Spinal cord (tissue), 10 donors: ENCODE results near the gene ZNF581. TPM values are rescaled to one million over a fixed set of nuclear protein-coding genes. Genes with fewer than 3 reads are reported as not detected.

ENCODE experiments used
- DNase-seq, 6 donors: peaks; one replicate each; pipeline versions ENCODE4 v3.0.0 to v3.0.0-alpha.2; 2013 to 2015; ENCODE audit warnings: low spot score in 6 of 6, low read depth in 4 of 6
- H3K27ac ChIP-seq: one replicate; pipeline ENCODE4 v1.5.1; 2013; ENCODE audit warnings: low read depth, low read length, control low read depth
- H3K27me3 ChIP-seq: one replicate; pipeline ENCODE4 v1.6.1; 2013; ENCODE audit warnings: low read length; ENCODE audit not compliant: control insufficient read depth, insufficient read depth
- H3K36me3 ChIP-seq: one replicate; pipeline ENCODE4 v1.6.1; 2013; ENCODE audit warnings: low read length; ENCODE audit not compliant: control insufficient read depth, insufficient read depth
- H3K4me1 ChIP-seq: one replicate; pipeline ENCODE4 v1.6.1; 2013; ENCODE audit warnings: low read length; ENCODE audit not compliant: control insufficient read depth, insufficient read depth
- H3K4me3 ChIP-seq: one replicate; pipeline ENCODE4 v1.5.1; 2013; ENCODE audit warnings: low read depth, low read length, control low read depth
- H3K9me3 ChIP-seq: one replicate; pipeline ENCODE4 v1.6.1; 2013; ENCODE audit warnings: low read length; ENCODE audit not compliant: control insufficient read depth, insufficient read depth
- WGBS: methylation state at CpG from one replicate; pipeline ENCODE4 v1.1.5; 2013; ENCODE audit warnings: missing lambda C conversion rate; ENCODE audit not compliant: insufficient coverage; 5-methylcytosine and 5-hydroxymethylcytosine counted together
- polyA plus RNA-seq, 2 donors: library from polyadenylated mRNA; unstranded; fragments of 120-200 nt; gene quantifications; one replicate each; pipeline ENCODE4 v1.2.1, GENCODE V29; 2013; ENCODE audit not compliant: insufficient read length in 2 of 2
- total RNA-seq, 2 donors: library from RNA; depleted of rRNA in 1 of 2; stranded (reverse); fragments of 120-200 nt in 1 of 2; fragments of >200 nt in 1 of 2; gene quantifications; one replicate each; pipeline versions ENCODE4 v1.2.3 to v1.2.4, GENCODE V29; 2013 to 2014
- donor health status: healthy.

The ZNF581 gene
- total and polyA plus RNA-seq, 4 donors: 6.6 to 20.5 (median 14.8) TPM

GRCh38 chr19:55690769-55691545 lies 47.5 kb downstream of the ZNF581 start:
- H3K4me3 ChIP-seq: no peak overlapping the region
- 97% methylated on average over 28 of the region's 31 CpGs for WGBS
- no peaks in the 10 kb centered on the region for H3K4me1 ChIP-seq
- no peaks in the 10 kb centered on the region for H3K9me3 ChIP-seq
- no peaks in the 10 kb centered on the region for H3K27me3 ChIP-seq
- no peak for DNase-seq
- H3K27ac ChIP-seq: no peak overlapping the region
- peaks cover 100% of the 10 kb centered on the region for H3K36me3 ChIP-seq

- WGBS: 94% methylated on average over 31 of the region's 31 CpGs
- Histone ChIP-seq H3K27me3 (no peaks in the 10 kb centered on the region), H3K4me1 (no peaks in the 10 kb centered on the region), H3K27ac (no peak overlapping the region), H3K9me3 (no peaks in the 10 kb centered on the region), H3K36me3 (peaks cover 100% of the 10 kb centered on the region), H3K4me3 (no peak overlapping the region)
- DNase-seq: no peak
These were observed 48.4 kb downstream of the ZNF581 start for GRCh38 chr19:55691561-55692481.

DNA sequence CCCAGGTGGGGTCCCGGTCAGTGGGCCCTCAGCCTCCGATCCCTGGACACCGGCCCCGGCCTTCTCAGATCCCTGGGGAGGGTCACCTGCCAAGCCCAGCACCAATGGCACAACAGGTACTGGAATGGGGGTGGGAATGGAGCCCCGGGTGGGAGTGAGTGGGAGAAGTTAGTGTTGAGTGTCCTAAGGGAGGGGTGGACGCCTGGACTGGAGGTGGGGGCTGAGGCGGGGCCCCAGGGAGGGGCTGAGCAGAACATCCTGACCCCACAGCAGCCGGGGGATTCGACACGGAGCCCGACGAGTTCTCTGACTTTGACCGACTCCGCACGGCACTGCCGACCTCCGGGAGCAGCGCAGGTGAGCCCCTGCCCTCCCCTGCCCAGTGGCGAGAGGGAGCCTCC lies 49.2 kb downstream of the ZNF581 start:
- Histone ChIP-seq H3K27ac (no peak overlapping the region), H3K4me1 (no peaks in the 10 kb centered on the region), H3K9me3 (no peaks in the 10 kb centered on the region), H3K27me3 (no peaks in the 10 kb centered on the region), H3K36me3 (peaks cover 98% of the 10 kb centered on the region), H3K4me3 (no peak overlapping the region)
- DNase-seq: no peak
- WGBS: 95% methylated on average over 19 of the region's 19 CpGs

DNA sequence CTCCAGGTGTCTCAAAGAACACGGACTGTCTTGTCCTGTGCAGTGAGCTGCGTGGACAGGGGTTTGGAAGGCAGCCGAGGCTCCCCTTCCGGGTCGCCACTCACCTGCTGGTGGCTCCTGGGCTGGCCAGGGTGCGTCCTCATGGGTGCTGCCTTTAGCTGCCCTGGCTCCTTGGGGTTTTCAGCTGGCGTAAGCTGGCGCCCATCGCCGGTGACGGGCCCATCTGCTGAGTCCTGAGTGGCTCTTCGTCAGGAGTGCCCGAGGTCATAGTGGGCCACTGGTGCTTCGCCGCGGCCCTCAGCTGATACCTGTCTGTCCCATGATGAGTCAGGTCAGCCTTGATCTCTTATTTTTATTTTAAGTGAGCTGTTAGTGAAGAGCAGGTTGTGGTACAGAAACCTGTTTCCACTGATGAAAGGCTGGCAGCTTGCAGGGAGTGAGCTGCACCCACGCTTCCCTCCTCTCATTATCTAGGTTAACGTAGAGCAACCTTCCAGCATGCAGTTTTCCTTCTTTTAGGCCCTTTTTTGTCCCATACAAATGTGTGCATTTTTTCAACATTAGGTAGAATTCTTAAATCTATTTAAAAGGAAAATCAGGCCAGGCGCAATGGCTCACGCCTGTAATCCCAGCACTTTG lies 50.0 kb downstream of the ZNF581 start:
- no peaks in the 10 kb centered on the region for H3K4me1 ChIP-seq
- H3K27ac ChIP-seq: no peak overlapping the region
- no peak for DNase-seq
- peaks cover 97% of the 10 kb centered on the region for H3K36me3 ChIP-seq
- WGBS: 91% methylated on average over 16 of the region's 20 CpGs
- no peak overlapping the region for H3K4me3 ChIP-seq
- no peaks in the 10 kb centered on the region for H3K27me3 ChIP-seq
- H3K9me3 ChIP-seq: no peaks in the 10 kb centered on the region

GRCh38 chr19:55694241-55694655 lies 50.8 kb downstream of the ZNF581 start:
- no peak overlapping the region for H3K27ac ChIP-seq
- H3K4me3 ChIP-seq: no peak overlapping the region
- H3K36me3 ChIP-seq: peaks cover 96% of the 10 kb centered on the region
- H3K9me3 ChIP-seq: no peaks in the 10 kb centered on the region
- no peaks in the 10 kb centered on the region for H3K27me3 ChIP-seq
- 93% methylated on average over 15 of the region's 15 CpGs for WGBS
- DNase-seq: no peak
- H3K4me1 ChIP-seq: no peaks in the 10 kb centered on the region

DNA sequence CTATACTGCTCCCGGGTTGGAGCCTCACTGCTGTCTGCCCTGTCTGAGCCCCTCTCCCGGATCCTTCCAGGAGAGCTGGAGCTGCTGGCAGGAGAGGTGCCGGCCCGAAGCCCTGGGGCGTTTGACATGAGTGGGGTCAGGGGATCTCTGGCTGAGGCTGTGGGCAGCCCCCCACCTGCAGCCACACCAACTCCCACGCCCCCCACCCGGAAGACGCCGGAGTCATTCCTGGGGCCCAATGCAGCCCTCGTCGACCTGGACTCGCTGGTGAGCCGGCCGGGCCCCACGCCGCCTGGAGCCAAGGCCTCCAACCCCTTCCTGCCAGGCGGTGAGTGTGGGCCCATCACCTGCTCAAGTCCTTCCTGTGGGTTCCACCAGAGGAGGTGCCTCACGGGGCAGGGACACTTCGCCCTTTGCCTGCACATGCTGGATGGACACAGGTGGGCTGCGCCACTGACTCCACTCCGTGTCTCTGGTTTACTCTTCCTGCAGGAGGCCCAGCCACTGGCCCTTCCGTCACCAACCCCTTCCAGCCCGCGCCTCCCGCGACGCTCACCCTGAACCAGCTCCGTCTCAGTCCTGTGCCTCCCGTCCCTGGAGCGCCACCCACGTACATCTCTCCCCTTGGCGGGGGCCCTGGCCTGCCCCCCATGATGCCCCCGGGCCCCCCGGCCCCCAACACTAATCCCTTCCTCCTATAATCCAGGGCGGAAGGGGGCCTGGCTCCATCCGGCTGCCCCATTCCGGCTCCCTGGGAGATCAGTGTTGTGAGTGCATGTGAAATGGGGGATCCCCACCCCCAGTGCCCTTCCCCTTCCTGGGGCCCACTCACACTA lies 51.4 kb downstream of the ZNF581 start:
- WGBS: 97% methylated on average over 25 of the region's 37 CpGs
- Histone ChIP-seq H3K4me1 (no peaks in the 10 kb centered on the region), H3K36me3 (peaks cover 94% of the 10 kb centered on the region), H3K27me3 (no peaks in the 10 kb centered on the region), H3K4me3 (no peak overlapping the region), H3K9me3 (no peaks in the 10 kb centered on the region), H3K27ac (no peak overlapping the region)
- DNase-seq: no peak

Other genes starting within 250 kb of the ZNF581 start
- 10 to 100 TPM; 14.6 to 55.8 TPM for gene UBE2S, start 235.9 kb upstream of the ZNF581 start, total RNA-seq
- gene UBE2S, start 235.9 kb upstream of the ZNF581 start, polyA plus RNA-seq: 100 to 1,000 TPM; 104 to 124 TPM
- 1 to 10 TPM; 4.0 to 5.2 TPM for gene SHISA7, start 200.3 kb upstream of the ZNF581 start, total RNA-seq
- 10 to 100 TPM; 29.1 to 35.6 TPM for gene SHISA7, start 200.3 kb upstream of the ZNF581 start, polyA plus RNA-seq
- gene ISOC2, start 182.0 kb upstream of the ZNF581 start, total RNA-seq: 10 to 100 TPM; 30.3 to 59.3 TPM
- gene ISOC2, start 182.0 kb upstream of the ZNF581 start, polyA plus RNA-seq: 10 to 100 TPM; 60.2 to 65.1 TPM
- not detected for gene C19orf85, start 178.9 kb upstream of the ZNF581 start, total RNA-seq
- gene C19orf85, start 178.9 kb upstream of the ZNF581 start, polyA plus RNA-seq: not detected
- 1 to 10 TPM; 1.5 to 1.7 TPM for gene ZNF628, start 167.0 kb upstream of the ZNF581 start, total RNA-seq
- gene ZNF628, start 167.0 kb upstream of the ZNF581 start, polyA plus RNA-seq: 1 to 10 TPM; 5.7 to 6.6 TPM
- 10 to 100 TPM; 16.2 to 45.6 TPM for gene NAT14, start 158.5 kb upstream of the ZNF581 start, total RNA-seq
- 10 to 100 TPM; 93.2 to 94.0 TPM for gene NAT14, start 158.5 kb upstream of the ZNF581 start, polyA plus RNA-seq
- gene SSC5D, start 155.2 kb upstream of the ZNF581 start, total RNA-seq: 1 to 10 TPM; 3.5 to 6.0 TPM
- 1 to 10 TPM; 2.3 to 4.7 TPM for gene SSC5D, start 155.2 kb upstream of the ZNF581 start, polyA plus RNA-seq
- under 1 TPM in 1 of 2 donors, not detected in 1; 0.44 TPM for gene SBK2, start 106.5 kb upstream of the ZNF581 start, total RNA-seq
- gene SBK2, start 106.5 kb upstream of the ZNF581 start, polyA plus RNA-seq: under 1 TPM in 1 of 2 donors, not detected in 1; 0.15 TPM
- gene SBK3, start 98.1 kb upstream of the ZNF581 start, total RNA-seq: under 1 TPM in 1 of 2 donors, not detected in 1; 0.11 TPM
- under 1 TPM in 1 of 2 donors, not detected in 1; 0.17 TPM for gene SBK3, start 98.1 kb upstream of the ZNF581 start, polyA plus RNA-seq
- 1 to 10 TPM; 2.1 to 9.9 TPM for gene ZNF579, start 62.8 kb upstream of the ZNF581 start, total RNA-seq
- gene ZNF579, start 62.8 kb upstream of the ZNF581 start, polyA plus RNA-seq: 10 to 100 TPM; 24.9 to 25.3 TPM
- 1 to 10 TPM; 2.3 to 7.5 TPM for gene FIZ1, start 44.1 kb upstream of the ZNF581 start, total RNA-seq
- 10 to 100 TPM; 23.4 to 26.5 TPM for gene FIZ1, start 44.1 kb upstream of the ZNF581 start, polyA plus RNA-seq
- 1 to 10 TPM; 5.1 to 9.6 TPM for gene ZNF524, start 43.4 kb upstream of the ZNF581 start, total RNA-seq
- gene ZNF524, start 43.4 kb upstream of the ZNF581 start, polyA plus RNA-seq: 10 to 100 TPM; 11.2 to 13.6 TPM
- 1 to 10 TPM; 1.4 to 2.1 TPM for gene ZNF865, start 38.0 kb upstream of the ZNF581 start, total RNA-seq
- gene ZNF865, start 38.0 kb upstream of the ZNF581 start, polyA plus RNA-seq: 10 to 100 TPM; 14.8 to 15.4 TPM
- 1 to 10 TPM; 2.9 to 6.3 TPM for gene ZNF784, start 19.1 kb upstream of the ZNF581 start, total RNA-seq
- 10 to 100 TPM in 1 of 2 donors, 1 to 10 TPM in 1; 9.9 to 12.8 TPM for gene ZNF784, start 19.1 kb upstream of the ZNF581 start, polyA plus RNA-seq
- gene ZNF580, start 2.6 kb upstream of the ZNF581 start, total RNA-seq: 10 to 100 TPM in 1 of 2 donors, 1 to 10 TPM in 1; 3.5 to 15.6 TPM
- gene ZNF580, start 2.6 kb upstream of the ZNF581 start, polyA plus RNA-seq: 10 to 100 TPM; 61.7 to 71.7 TPM
- gene CCDC106, start 4.6 kb downstream of the ZNF581 start, total RNA-seq: 10 to 100 TPM; 13.4 to 14.1 TPM
- gene CCDC106, start 4.6 kb downstream of the ZNF581 start, polyA plus RNA-seq: 10 to 100 TPM; 56.9 to 57.6 TPM
- gene U2AF2, start 11.4 kb downstream of the ZNF581 start, total RNA-seq: 100 to 1,000 TPM in 1 of 2 donors, 10 to 100 TPM in 1; 60.7 to 119 TPM
- gene U2AF2, start 11.4 kb downstream of the ZNF581 start, polyA plus RNA-seq: 100 to 1,000 TPM; 203 to 207 TPM
- gene EPN1, start 31.6 kb downstream of the ZNF581 start, total RNA-seq: 10 to 100 TPM; 31.3 to 33.4 TPM
- gene EPN1, start 31.6 kb downstream of the ZNF581 start, polyA plus RNA-seq: 100 to 1,000 TPM; 188 to 192 TPM
- not detected for gene NLRP9, start 94.8 kb downstream of the ZNF581 start, total RNA-seq
- under 1 TPM in 1 of 2 donors, not detected in 1; 0.08 TPM for gene NLRP9, start 94.8 kb downstream of the ZNF581 start, polyA plus RNA-seq
- gene RFPL4A, start 115.4 kb downstream of the ZNF581 start, total RNA-seq: not detected
- gene RFPL4A, start 115.4 kb downstream of the ZNF581 start, polyA plus RNA-seq: not detected
- gene RFPL4AL1, start 125.5 kb downstream of the ZNF581 start, total RNA-seq: not detected
- gene RFPL4AL1, start 125.5 kb downstream of the ZNF581 start, polyA plus RNA-seq: not detected
- not detected for gene NLRP11, start 188.3 kb downstream of the ZNF581 start, total RNA-seq
- gene NLRP11, start 188.3 kb downstream of the ZNF581 start, polyA plus RNA-seq: under 1 TPM in 1 of 2 donors, not detected in 1; 0.15 TPM
- not detected for gene NLRP4, start 192.9 kb downstream of the ZNF581 start, total RNA-seq
- gene NLRP4, start 192.9 kb downstream of the ZNF581 start, polyA plus RNA-seq: not detected